ENCODE measurements around the gene HOXD4. TPM values are rescaled to one million over a fixed set of nuclear protein-coding genes. Genes with fewer than 3 reads are reported as not detected.
A peak's percentile ranks its signal among the peaks of the same experiment; 100 is the strongest.

Gene HOXD4
- polyA plus RNA-seq, 2 of the 4 experiments (the other 2 are of a cell fraction), result 0.27 to 0.87 TPM

- TF ChIP-seq, protein P1, sequence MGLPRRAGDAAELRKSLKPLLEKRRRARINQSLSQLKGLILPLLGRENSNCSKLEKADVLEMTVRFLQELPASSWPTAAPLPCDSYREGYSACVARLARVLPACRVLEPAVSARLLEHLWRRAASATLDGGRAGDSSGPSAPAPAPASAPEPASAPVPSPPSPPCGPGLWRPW (IDR thresholded peaks at IDR 0.05), result no peak
- TF ChIP-seq, protein P2, sequence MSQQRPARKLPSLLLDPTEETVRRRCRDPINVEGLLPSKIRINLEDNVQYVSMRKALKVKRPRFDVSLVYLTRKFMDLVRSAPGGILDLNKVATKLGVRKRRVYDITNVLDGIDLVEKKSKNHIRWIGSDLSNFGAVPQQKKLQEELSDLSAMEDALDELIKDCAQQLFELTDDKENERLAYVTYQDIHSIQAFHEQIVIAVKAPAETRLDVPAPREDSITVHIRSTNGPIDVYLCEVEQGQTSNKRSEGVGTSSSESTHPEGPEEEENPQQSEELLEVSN (IDR thresholded peaks at IDR 0.05; ENCODE audit: borderline replicate concordance, low read depth), result peak; percentile 95
- TF ChIP-seq ZNF302 (CRISPR knock-in tag; IDR thresholded peaks at IDR 0.05) (no peak), ELK1 (IDR thresholded peaks at IDR 0.05; ENCODE audit: low read depth, low read length) (no peak), ZSCAN20 (CRISPR knock-in tag; IDR thresholded peaks at IDR 0.05) (no peak), CHD4 (IDR thresholded peaks at IDR 0.05; ENCODE audit: borderline replicate concordance) (no peak), ZC3H11A (IDR thresholded peaks at IDR 0.05) (no peak), POLR2AphosphoS2 (conservative IDR thresholded peaks at IDR 0.05; ENCODE audit: low read length) (no peak), ZFP36 (IDR thresholded peaks at IDR 0.05; ENCODE audit: borderline replicate concordance, partially characterized antibody) (no peak), JUN (IDR thresholded peaks at IDR 0.05) (no peak; a peak in 1 of 5 replicates), CBX8 (IDR thresholded peaks at IDR 0.05) (no peak), ESRRA (IDR thresholded peaks at IDR 0.05; ENCODE audit: borderline replicate concordance, low read length) (no peak), HDAC2 (IDR thresholded peaks at IDR 0.05) (no peak), BHLHE40 (IDR thresholded peaks at IDR 0.05; ENCODE audit: low read depth, low read length) (no peak), HOXB5 (CRISPR knock-in tag; IDR thresholded peaks at IDR 0.05) (no peak), MAZ (IDR thresholded peaks at IDR 0.05; ENCODE audit: borderline replicate concordance, low read depth, low read length) (no peak), RAD21 (conservative IDR thresholded peaks at IDR 0.05 in 1 of 2, IDR thresholded peaks at IDR 0.05 in 1 of 2) (peak; percentile 90 to 100), CHD2 (IDR thresholded peaks at IDR 0.05; ENCODE audit: low read length, partially characterized antibody) (no peak), NPAS2 (CRISPR knock-in tag; IDR thresholded peaks at IDR 0.05; ENCODE audit: borderline replicate concordance) (no peak), RNF2 (IDR thresholded peaks at IDR 0.05; ENCODE audit: borderline replicate concordance, low read depth) (no peak)
- TF ChIP-seq, protein P3, sequence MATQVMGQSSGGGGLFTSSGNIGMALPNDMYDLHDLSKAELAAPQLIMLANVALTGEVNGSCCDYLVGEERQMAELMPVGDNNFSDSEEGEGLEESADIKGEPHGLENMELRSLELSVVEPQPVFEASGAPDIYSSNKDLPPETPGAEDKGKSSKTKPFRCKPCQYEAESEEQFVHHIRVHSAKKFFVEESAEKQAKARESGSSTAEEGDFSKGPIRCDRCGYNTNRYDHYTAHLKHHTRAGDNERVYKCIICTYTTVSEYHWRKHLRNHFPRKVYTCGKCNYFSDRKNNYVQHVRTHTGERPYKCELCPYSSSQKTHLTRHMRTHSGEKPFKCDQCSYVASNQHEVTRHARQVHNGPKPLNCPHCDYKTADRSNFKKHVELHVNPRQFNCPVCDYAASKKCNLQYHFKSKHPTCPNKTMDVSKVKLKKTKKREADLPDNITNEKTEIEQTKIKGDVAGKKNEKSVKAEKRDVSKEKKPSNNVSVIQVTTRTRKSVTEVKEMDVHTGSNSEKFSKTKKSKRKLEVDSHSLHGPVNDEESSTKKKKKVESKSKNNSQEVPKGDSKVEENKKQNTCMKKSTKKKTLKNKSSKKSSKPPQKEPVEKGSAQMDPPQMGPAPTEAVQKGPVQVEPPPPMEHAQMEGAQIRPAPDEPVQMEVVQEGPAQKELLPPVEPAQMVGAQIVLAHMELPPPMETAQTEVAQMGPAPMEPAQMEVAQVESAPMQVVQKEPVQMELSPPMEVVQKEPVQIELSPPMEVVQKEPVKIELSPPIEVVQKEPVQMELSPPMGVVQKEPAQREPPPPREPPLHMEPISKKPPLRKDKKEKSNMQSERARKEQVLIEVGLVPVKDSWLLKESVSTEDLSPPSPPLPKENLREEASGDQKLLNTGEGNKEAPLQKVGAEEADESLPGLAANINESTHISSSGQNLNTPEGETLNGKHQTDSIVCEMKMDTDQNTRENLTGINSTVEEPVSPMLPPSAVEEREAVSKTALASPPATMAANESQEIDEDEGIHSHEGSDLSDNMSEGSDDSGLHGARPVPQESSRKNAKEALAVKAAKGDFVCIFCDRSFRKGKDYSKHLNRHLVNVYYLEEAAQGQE (IDR thresholded peaks at IDR 0.05), result no peak
These were observed 10.6 kb upstream of the HOXD4 start (continued) for GRCh38 chr2:176140513-176141317.

DNA sequence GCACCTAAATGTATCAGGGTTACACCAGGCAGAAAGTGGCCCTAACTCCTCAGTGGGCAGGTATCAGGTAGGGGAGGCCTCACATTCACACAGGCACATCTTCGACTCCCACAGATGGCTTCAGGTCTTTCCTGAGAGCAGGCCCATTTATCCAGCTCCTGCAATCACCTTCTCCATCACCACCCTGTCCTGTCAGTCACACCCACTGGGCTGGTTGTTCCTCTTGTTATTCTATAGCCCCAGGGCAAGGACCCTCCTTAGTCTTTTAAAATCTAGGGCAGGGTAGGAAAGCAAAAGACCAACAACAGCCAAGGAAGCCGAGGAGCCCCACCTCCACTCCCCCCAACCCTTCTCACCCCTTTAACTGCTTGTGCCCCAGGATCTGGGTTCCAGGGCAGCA, 9.1 kb upstream of the HOXD4 start:
- ChIA-PET POLR2A (no interaction called here), CTCF (interaction anchor here (0.6 to 11.6 kb wide), 7 partner anchors 11 to 587 kb away, joined by 3 to 196 read pairs (median 46); no protein-coding TSS in a partner anchor)
- no peak overlapping the region for H3K27ac ChIP-seq
- H3K9me3 ChIP-seq, result no peaks in the 10 kb centered on the region
- no peak overlapping the region for H3K4me2 ChIP-seq
- no peak overlapping the region for H3K4me3 ChIP-seq
- FAIRE-seq (no peak), DNase-seq (ENCODE audit: low read depth in 1 of 2, low spot score in 1 of 2) (no peak), ATAC-seq (no peak)
- WGBS (ENCODE audit: missing lambda C conversion rate), result 85% methylated on average over 2 of the region's 2 CpGs
- no peaks in the 10 kb centered on the region for H3K4me1 ChIP-seq
- TF ChIP-seq BCL3 (IDR thresholded peaks at IDR 0.05), result no peak
- no peak for TF ChIP-seq HOXB13 (CRISPR knock-in tag; IDR thresholded peaks at IDR 0.05; ENCODE audit: low read depth)
- no peak for TF ChIP-seq JUN (IDR thresholded peaks at IDR 0.05)
- TF ChIP-seq CEBPB (IDR thresholded peaks at IDR 0.05), result no peak
- TF ChIP-seq TP53 (CRISPR knock-in tag; IDR thresholded peaks at IDR 0.05), result no peak
- TF ChIP-seq, protein P1 (IDR thresholded peaks at IDR 0.05), result no peak
- TF ChIP-seq, protein P3 (IDR thresholded peaks at IDR 0.05), result no peak
- no peak for TF ChIP-seq FOSB (CRISPR knock-in tag; IDR thresholded peaks at IDR 0.05)
- no peak for TF ChIP-seq HDAC2 (IDR thresholded peaks at IDR 0.05)
- no peak for TF ChIP-seq EHMT2 (IDR thresholded peaks at IDR 0.05; ENCODE audit: low read depth)
